ENCODE measurements around the gene ZWILCH.
"Not testable (repeated sequence)": the region's sequence is repeated elsewhere in the genome, so short reads cannot be mapped to it uniquely, and the experiment has no call there.

ZWILCH gene

GRCh38 chr15:66581972-66582537, 76.9 kb downstream of the ZWILCH start:
- no peak for DNase-seq (ENCODE audit: low read depth in 2 of 2)

GRCh38 chr15:66586155-66586976, 81.2 kb downstream of the ZWILCH start:
- no peak for DNase-seq (ENCODE audit: low read depth in 2 of 2)

GRCh38 chr15:66587020-66587419, 81.9 kb downstream of the ZWILCH start:
- DNase-seq (ENCODE audit: low read depth in 2 of 2): no peak

GRCh38 chr15:66587749-66588148, 82.6 kb downstream of the ZWILCH start:
- no peak for DNase-seq (ENCODE audit: low read depth in 2 of 2)

GRCh38 chr15:66588537-66588936, 83.4 kb downstream of the ZWILCH start:
- no peak for DNase-seq (ENCODE audit: low read depth in 2 of 2)

- no peak for DNase-seq (ENCODE audit: low read depth in 2 of 2)
These were observed 83.8 kb downstream of the ZWILCH start for GRCh38 chr15:66588971-66589370.

- not testable (repeated sequence) for DNase-seq (ENCODE audit: low read depth in 2 of 2)
These were observed 84.3 kb downstream of the ZWILCH start for GRCh38 chr15:66589429-66589828.

- no peak for DNase-seq (ENCODE audit: low read depth in 2 of 2)
These were observed 85.3 kb downstream of the ZWILCH start for GRCh38 chr15:66590435-66590834.

GRCh38 chr15:66591322-66591862, 86.3 kb downstream of the ZWILCH start:
- no peak for DNase-seq (ENCODE audit: low read depth in 2 of 2)

GRCh38 chr15:66592505-66593218, 87.5 kb downstream of the ZWILCH start:
- DNase-seq (ENCODE audit: low read depth in 2 of 2): no peak

GRCh38 chr15:66593219-66593780, 88.2 kb downstream of the ZWILCH start:
- DNase-seq (ENCODE audit: low read depth in 2 of 2): no peak

GRCh38 chr15:66594344-66594743, 89.2 kb downstream of the ZWILCH start:
- no peak for DNase-seq (ENCODE audit: low read depth in 2 of 2)

- DNase-seq (ENCODE audit: low read depth in 2 of 2): no peak
These were observed 89.7 kb downstream of the ZWILCH start for GRCh38 chr15:66594836-66595235.

GRCh38 chr15:66595332-66595731, 90.2 kb downstream of the ZWILCH start:
- no peak for DNase-seq (ENCODE audit: low read depth in 2 of 2)

- DNase-seq (ENCODE audit: low read depth in 2 of 2): no peak
These were observed 90.9 kb downstream of the ZWILCH start for GRCh38 chr15:66595931-66596545.

- DNase-seq (ENCODE audit: low read depth in 2 of 2): no peak
These were observed 93.1 kb downstream of the ZWILCH start for GRCh38 chr15:66598095-66598815.
